Measurements from ENCODE around the gene MDH1. TPM values are rescaled to one million over a fixed set of nuclear protein-coding genes. Genes with fewer than 3 reads are reported as not detected.
"Not testable (repeated sequence)": the region's sequence is repeated elsewhere in the genome, so short reads cannot be mapped to it uniquely, and the experiment has no call there.

MDH1 gene
- 100 to 1,000 TPM; 142 to 155 TPM for total RNA-seq

- Mint-ChIP-seq H3K4me3 (peak within 1 kb of the TSS; percentile 87), H3K27ac (peak within 1 kb of the TSS; percentile 88 to 95), H3K36me3 (peaks cover 3% of the 10 kb centered on the region), H3K9me3 (no peaks in the 10 kb centered on the region), H3K4me1 (ENCODE audit: low read depth in 2 of 2) (peaks cover 17 to 27% of the 10 kb centered on the region in 2 donors), H3K27me3 (no peaks in the 10 kb centered on the region)
- ATAC-seq (peak; percentile 93 to 95), DNase-seq (ENCODE audit: low spot score) (peak; percentile 96)
These were observed at the start of gene MDH1, which contains the start of gene WDPCP for GRCh38 chr2:63588385-63589147. MDH1 (plus strand) TSS chr2:63588963; CDS start chr2:63589044, 81 bp downstream. WDPCP (minus strand) TSS chr2:63588477; CDS start chr2:63588271, 206 bp downstream.

DNA sequence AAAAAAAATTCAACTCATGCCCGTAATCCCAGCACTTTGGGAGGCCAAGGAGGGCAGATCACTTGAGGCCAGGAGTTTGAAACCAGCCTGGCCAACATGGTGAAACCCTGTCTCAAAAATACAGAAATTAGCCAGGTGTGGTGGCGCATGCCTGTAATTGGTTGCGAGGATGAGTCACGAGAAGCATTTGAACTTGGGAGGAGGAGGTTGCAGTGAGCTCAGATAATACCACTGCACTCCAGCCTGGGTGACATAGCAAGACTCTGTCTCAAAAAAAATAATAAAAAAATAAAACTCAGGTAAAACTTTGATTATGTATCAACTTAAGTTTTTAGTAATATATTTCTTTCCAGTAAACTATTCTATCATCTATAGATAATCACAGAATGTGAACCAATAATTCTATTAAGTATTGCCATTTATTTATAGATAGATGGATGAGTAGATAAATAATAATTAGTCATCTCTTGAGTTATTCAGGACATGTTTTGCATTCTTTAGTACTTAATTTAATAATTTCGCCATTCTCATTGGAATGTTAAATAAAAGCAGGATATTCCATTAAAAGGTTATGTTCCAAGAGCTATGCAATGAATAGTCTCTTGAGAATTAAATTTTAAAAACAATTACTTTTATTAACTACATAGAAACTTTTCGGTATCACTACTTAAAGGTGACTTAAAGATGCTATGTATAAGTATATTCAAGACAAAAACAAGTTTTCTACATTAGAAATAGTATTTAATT, 49.2 kb upstream of the MDH1 start:
- DNase-seq (ENCODE audit: low spot score), result no peak
- H3K27me3 Mint-ChIP-seq, result no peaks in the 10 kb centered on the region

GRCh38 chr2:63544017-63544627, 44.6 kb upstream of the MDH1 start:
- DNase-seq (ENCODE audit: low spot score), result no peak

More for the DNA sequence above, 49.2 kb upstream of the MDH1 start:
- no peak for ATAC-seq
- Mint-ChIP-seq H3K4me1 (ENCODE audit: low read depth in 2 of 2) (no peaks in the 10 kb centered on the region), H3K9me3 (no peaks in the 10 kb centered on the region), H3K27ac (no peak overlapping the region), H3K36me3 (peaks cover 9% of the 10 kb centered on the region), H3K4me3 (no peak overlapping the region)

GRCh38 chr2:63545023-63545422, 43.7 kb upstream of the MDH1 start:
- Mint-ChIP-seq H3K9me3 (no peaks in the 10 kb centered on the region), H3K27me3 (no peaks in the 10 kb centered on the region), H3K27ac (no peak overlapping the region), H3K4me1 (ENCODE audit: low read depth in 2 of 2) (peaks cover 3 to 4% of the 10 kb centered on the region in 2 donors), H3K36me3 (no peaks in the 10 kb centered on the region), H3K4me3 (no peak overlapping the region)
- no peak for ATAC-seq
- no peak for DNase-seq (ENCODE audit: low spot score)

More at GRCh38 chr2:63544017-63544627, 44.6 kb upstream of the MDH1 start:
- Mint-ChIP-seq H3K36me3 (no peaks in the 10 kb centered on the region), H3K4me1 (ENCODE audit: low read depth in 2 of 2) (no peaks in the 10 kb centered on the region), H3K4me3 (no peak overlapping the region), H3K27me3 (no peaks in the 10 kb centered on the region), H3K27ac (no peak overlapping the region), H3K9me3 (no peaks in the 10 kb centered on the region)
- no peak for ATAC-seq

DNA sequence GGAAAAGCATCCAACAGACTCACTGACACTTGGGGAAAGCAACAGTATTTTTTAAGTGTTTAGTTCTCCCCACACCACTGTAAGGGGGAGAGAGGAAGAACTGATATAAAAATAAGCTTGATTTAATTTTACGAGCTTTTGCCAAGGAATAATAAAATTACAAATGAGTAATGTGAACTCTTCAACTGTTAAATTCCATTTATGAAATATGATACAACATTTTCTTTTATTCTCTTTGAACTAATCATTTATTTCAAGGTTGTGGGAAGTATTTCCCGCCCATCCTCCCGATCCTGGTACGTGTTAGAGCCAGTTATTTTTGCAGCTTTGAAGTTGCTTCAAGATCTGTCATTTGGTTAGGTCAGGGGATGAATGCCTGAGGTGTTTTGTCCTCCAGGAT, 35.7 kb upstream of the MDH1 start:
- Mint-ChIP-seq H3K9me3 (peaks cover 10% of the 10 kb centered on the region), H3K27ac (no peak overlapping the region), H3K4me3 (no peak overlapping the region), H3K4me1 (ENCODE audit: low read depth in 2 of 2) (peaks cover 8 to 13% of the 10 kb centered on the region in 2 donors), H3K36me3 (peaks cover 22% of the 10 kb centered on the region), H3K27me3 (no peaks in the 10 kb centered on the region)
- no peak for ATAC-seq
- DNase-seq (ENCODE audit: low spot score), result no peak

GRCh38 chr2:63555299-63555698, 33.5 kb upstream of the MDH1 start:
- H3K9me3 Mint-ChIP-seq, result peaks cover 10% of the 10 kb centered on the region
- H3K27ac Mint-ChIP-seq, result no peak overlapping the region
- peaks cover 37% of the 10 kb centered on the region for H3K36me3 Mint-ChIP-seq
- H3K4me3 Mint-ChIP-seq, result no peak overlapping the region
- H3K27me3 Mint-ChIP-seq, result no peaks in the 10 kb centered on the region
- peaks cover 2 to 7% of the 10 kb centered on the region in 2 donors for H3K4me1 Mint-ChIP-seq (ENCODE audit: low read depth in 2 of 2)
- ATAC-seq, result no peak
- no peak for DNase-seq (ENCODE audit: low spot score)

GRCh38 chr2:63555931-63556330, 32.8 kb upstream of the MDH1 start:
- no peak for DNase-seq (ENCODE audit: low spot score)
- no peak overlapping the region for H3K4me3 Mint-ChIP-seq
- no peak for ATAC-seq
- H3K27ac Mint-ChIP-seq, result no peak overlapping the region
- no peaks in the 10 kb centered on the region for H3K27me3 Mint-ChIP-seq
- peaks cover 0 to under 1% of the 10 kb centered on the region in 2 donors for H3K4me1 Mint-ChIP-seq (ENCODE audit: low read depth in 2 of 2)
- H3K9me3 Mint-ChIP-seq, result peaks cover 10% of the 10 kb centered on the region
- peaks cover 40% of the 10 kb centered on the region for H3K36me3 Mint-ChIP-seq

DNA sequence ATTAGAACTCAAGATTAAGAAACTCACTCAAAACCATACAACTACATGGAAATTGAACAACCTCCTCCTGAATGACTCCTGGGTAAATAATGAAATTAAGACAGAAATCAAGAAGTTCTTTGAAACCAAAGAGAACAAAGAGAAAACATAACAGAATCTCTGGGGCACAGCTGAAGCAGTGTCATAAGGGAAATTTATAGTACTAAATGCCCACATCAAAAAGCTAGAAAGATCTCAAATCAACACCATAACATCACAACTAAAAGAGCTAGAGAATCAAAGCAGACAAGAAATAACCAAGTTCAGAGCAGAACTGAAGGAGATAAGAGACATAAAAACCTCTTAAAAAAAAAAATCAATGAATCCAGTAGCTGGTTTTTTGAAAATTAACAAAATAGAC, 30.9 kb upstream of the MDH1 start:
- not testable (repeated sequence) for H3K27me3 Mint-ChIP-seq

GRCh38 chr2:63558922-63559321, 29.8 kb upstream of the MDH1 start:
- ATAC-seq; H3K4me3 Mint-ChIP-seq; H3K27ac Mint-ChIP-seq; H3K4me1 Mint-ChIP-seq (ENCODE audit: low read depth in 2 of 2); H3K27me3 Mint-ChIP-seq; DNase-seq (ENCODE audit: low spot score): not testable (repeated sequence)
- Mint-ChIP-seq H3K36me3 (peaks cover 40% of the 10 kb centered on the region), H3K9me3 (peaks cover 10% of the 10 kb centered on the region)

More for the DNA sequence above, 30.9 kb upstream of the MDH1 start:
- Mint-ChIP-seq H3K36me3 (peaks cover 40% of the 10 kb centered on the region), H3K9me3 (peaks cover 10% of the 10 kb centered on the region)
- H3K4me3 Mint-ChIP-seq; H3K4me1 Mint-ChIP-seq (ENCODE audit: low read depth in 2 of 2); DNase-seq (ENCODE audit: low spot score); H3K27ac Mint-ChIP-seq; ATAC-seq: not testable (repeated sequence)

GRCh38 chr2:63562751-63563150, 26.0 kb upstream of the MDH1 start:
- H3K4me1 Mint-ChIP-seq (ENCODE audit: low read depth in 2 of 2), result no peaks in the 10 kb centered on the region
- peaks cover 3% of the 10 kb centered on the region for H3K9me3 Mint-ChIP-seq
- no peak overlapping the region for H3K27ac Mint-ChIP-seq
- H3K36me3 Mint-ChIP-seq, result peaks cover 25% of the 10 kb centered on the region
- H3K4me3 Mint-ChIP-seq, result no peak overlapping the region
- no peaks in the 10 kb centered on the region for H3K27me3 Mint-ChIP-seq
- ATAC-seq (no peak), DNase-seq (ENCODE audit: low spot score) (no peak)

DNA sequence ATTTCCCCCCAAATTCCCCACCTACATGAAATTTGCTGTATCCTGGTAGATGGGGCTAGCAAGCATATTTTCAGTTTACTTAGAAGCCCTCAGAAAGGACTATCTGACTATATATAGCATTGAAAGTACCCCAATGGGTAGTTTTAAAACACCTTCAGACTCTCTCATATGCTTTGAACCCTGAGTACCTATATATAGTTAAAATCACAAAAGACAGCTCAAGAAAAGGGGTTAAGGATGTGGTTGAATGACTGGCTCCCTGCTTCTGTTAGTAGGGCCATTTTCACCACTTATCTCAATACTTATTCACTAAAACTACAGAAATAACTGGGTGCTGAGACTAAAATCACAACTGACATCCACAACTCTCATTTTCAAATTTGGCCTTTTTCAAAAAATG, 19.0 kb upstream of the MDH1 start:
- Mint-ChIP-seq H3K27ac (no peak overlapping the region), H3K36me3 (peaks cover 20% of the 10 kb centered on the region), H3K27me3 (no peaks in the 10 kb centered on the region), H3K4me1 (ENCODE audit: low read depth in 2 of 2) (no peaks in the 10 kb centered on the region), H3K4me3 (no peak overlapping the region), H3K9me3 (peaks cover 4% of the 10 kb centered on the region)
- DNase-seq (ENCODE audit: low spot score), result no peak
- no peak for ATAC-seq

DNA sequence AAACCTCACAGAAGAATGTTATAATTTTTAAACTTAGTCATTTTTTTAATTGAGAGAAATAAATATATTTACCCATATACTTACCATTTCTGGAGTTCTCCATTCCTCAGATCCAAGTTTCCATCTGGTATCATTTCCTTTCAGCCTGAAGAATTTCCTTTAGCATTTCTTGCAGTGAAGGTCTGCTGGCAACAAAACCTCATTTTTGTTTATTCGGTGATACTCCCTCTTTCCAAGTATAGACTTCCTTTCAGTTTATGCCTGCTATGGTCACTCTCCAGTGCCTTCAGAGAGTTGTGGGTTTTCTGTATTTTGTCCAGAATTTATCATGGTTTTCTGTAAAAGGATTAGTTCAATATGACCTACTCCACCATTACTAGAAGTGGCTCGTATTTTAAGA, 17.5 kb upstream of the MDH1 start:
- H3K36me3 Mint-ChIP-seq, result peaks cover 19% of the 10 kb centered on the region
- H3K4me3 Mint-ChIP-seq, result no peak overlapping the region
- H3K27ac Mint-ChIP-seq, result no peak overlapping the region
- DNase-seq (ENCODE audit: low spot score) (no peak), ATAC-seq (no peak)
- H3K9me3 Mint-ChIP-seq, result peaks cover 4% of the 10 kb centered on the region
- H3K27me3 Mint-ChIP-seq, result no peaks in the 10 kb centered on the region
- no peaks in the 10 kb centered on the region for H3K4me1 Mint-ChIP-seq (ENCODE audit: low read depth in 2 of 2)

DNA sequence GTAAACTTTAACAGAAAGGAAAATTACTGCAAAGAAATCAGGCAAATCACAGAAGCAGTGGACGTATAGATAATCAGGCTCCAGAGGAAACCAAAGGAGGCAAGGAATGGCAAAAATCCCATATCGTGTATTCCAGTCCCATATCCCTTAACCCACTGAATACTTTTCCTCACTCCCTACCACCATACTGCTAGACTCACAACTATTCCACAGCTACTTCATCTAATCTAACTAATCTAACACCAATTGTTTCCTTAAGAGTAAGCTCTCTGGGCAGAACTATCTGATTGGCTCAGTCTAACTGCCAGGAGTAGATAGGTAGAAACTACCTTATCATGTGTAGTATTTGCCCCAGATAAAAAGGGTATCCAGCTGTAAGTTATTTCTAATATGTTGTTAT, 16.8 kb upstream of the MDH1 start:
- Mint-ChIP-seq H3K36me3 (peaks cover 16% of the 10 kb centered on the region), H3K4me1 (ENCODE audit: low read depth in 2 of 2) (no peaks in the 10 kb centered on the region), H3K27ac (no peak overlapping the region), H3K27me3 (no peaks in the 10 kb centered on the region), H3K4me3 (no peak overlapping the region), H3K9me3 (peaks cover 4% of the 10 kb centered on the region)
- DNase-seq (ENCODE audit: low spot score) (no peak), ATAC-seq (no peak)

DNA sequence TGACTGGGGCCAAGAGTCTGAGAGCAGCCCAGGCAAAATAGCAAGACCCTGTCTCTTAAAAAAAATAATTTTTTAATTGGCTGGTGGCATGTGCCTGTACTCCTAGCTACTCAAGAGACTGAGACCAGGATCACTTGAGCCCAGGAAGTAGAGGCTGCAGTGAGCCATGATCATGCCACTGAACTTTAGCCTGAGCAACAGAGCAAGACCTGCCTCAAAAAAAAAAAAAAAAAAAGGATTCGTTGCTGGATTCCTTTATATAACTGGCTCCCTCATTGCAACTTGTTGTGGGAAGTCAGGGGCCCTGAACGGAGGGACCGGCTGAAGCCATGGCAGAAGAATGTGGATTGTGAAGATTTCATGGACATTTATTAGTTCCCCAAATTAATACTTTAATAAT, 15.7 kb upstream of the MDH1 start:
- not testable (repeated sequence) for H3K4me1 Mint-ChIP-seq (ENCODE audit: low read depth in 2 of 2)

More for the DNA sequence above, 15.7 kb upstream of the MDH1 start:
- ATAC-seq; H3K27ac Mint-ChIP-seq; DNase-seq (ENCODE audit: low spot score); H3K4me3 Mint-ChIP-seq; H3K27me3 Mint-ChIP-seq; H3K9me3 Mint-ChIP-seq: not testable (repeated sequence)
- peaks cover 15% of the 10 kb centered on the region for H3K36me3 Mint-ChIP-seq

Data from natural killer cell treated with Interleukin-12 subunit alpha and Interleukin-12 subunit beta and Interleukin-15 and Interleukin-18, amount 100 ng/mL, for 72 hours (primary cell).